Body of pancreas (tissue), 4 donors: ENCODE data around the gene PIK3CB. TPM values are rescaled to one million over a fixed set of nuclear protein-coding genes. Genes with fewer than 3 reads are reported as not detected.

ENCODE experiments used
- ATAC-seq: fragments of 150-250 bp; one replicate; pipeline ENCODE4 v1.9.1; 2016
- DNase-seq, 4 donors: peaks; one replicate each; pipeline ENCODE4 v3.0.0-alpha.2; 2019
- H3K27ac ChIP-seq, 4 donors: fragments of 200-600 bp; sonication (generic); 1 replicate in 3 of 4; 2 replicates in 1 of 4; pipeline versions ENCODE4 v1.5.1 to v1.6.1; 2016 to 2019; ENCODE audit warnings: mild to moderate bottlenecking in 1 of 4, mixed read lengths in 1 of 4, moderate library complexity in 1 of 4
- H3K27me3 ChIP-seq, 2 donors: fragments of 200-600 bp; sonication (generic); one replicate each; pipeline ENCODE4 v1.6.0; 2016; ENCODE audit warnings: mild to moderate bottlenecking in 1 of 2
- H3K36me3 ChIP-seq, 2 donors: fragments of 200-600 bp; sonication (generic); replicated peaks in 1 of 2; 2 replicates each; pipeline ENCODE4 v1.5.1; 2016; ENCODE audit warnings: low read depth in 2 of 2; ENCODE audit not compliant: insufficient read depth in 1 of 2
- H3K4me1 ChIP-seq: fragments of 200-600 bp; sonication (generic); one replicate; pipeline ENCODE4 v1.6.0; 2016
- H3K4me3 ChIP-seq, 2 donors: fragments of 200-600 bp; sonication (generic); 1 replicate in 1 of 2; 2 replicates in 1 of 2; pipeline ENCODE4 v1.5.1; 2016 to 2019
- H3K9me3 ChIP-seq, 3 donors: fragments of 200-600 bp; sonication (generic); 1 replicate in 2 of 3; 2 replicates in 1 of 3; pipeline ENCODE4 v1.5.1; 2016
- POLR2A ChIP-seq, 3 donors: fragments of 450-650 bp; IDR thresholded peaks; one replicate each; pipeline ENCODE4 v1.6.1; 2016; ENCODE audit warnings: antibody characterized with exemption in 3 of 3, mild to moderate bottlenecking in 2 of 3
- WGBS, 2 donors: methylation state at CpG; one replicate each; pipeline ENCODE4 v1.1.5; 2017; 5-methylcytosine and 5-hydroxymethylcytosine counted together
- intact Hi-C: fragments of 100-400 bp; cut with DNase I; formaldehyde crosslinking; loops from one replicate; pipeline ENCODE4 v1.15.1; 2023
- total RNA-seq, 2 donors: library from RNA; depleted of rRNA; stranded (reverse); fragments of >200 nt; gene quantifications; one replicate each; pipeline ENCODE4 v1.1.0, GENCODE V29; 2016
- TF ChIP-seq, protein P1 (sequence below), 7 experiments: fragments of 450-650 bp in 4 of 7; fragments of 200-600 bp in 3 of 7; sonication (generic) in 3 of 7; IDR thresholded peaks; one replicate each; pipeline ENCODE4 v1.5.1; 2016 to 2019; ENCODE audit warnings: antibody characterized with exemption in 7 of 7

Gene PIK3CB
- total RNA-seq, 2 donors from 2014 or later = 40.2 to 50.1 TPM

DNA sequence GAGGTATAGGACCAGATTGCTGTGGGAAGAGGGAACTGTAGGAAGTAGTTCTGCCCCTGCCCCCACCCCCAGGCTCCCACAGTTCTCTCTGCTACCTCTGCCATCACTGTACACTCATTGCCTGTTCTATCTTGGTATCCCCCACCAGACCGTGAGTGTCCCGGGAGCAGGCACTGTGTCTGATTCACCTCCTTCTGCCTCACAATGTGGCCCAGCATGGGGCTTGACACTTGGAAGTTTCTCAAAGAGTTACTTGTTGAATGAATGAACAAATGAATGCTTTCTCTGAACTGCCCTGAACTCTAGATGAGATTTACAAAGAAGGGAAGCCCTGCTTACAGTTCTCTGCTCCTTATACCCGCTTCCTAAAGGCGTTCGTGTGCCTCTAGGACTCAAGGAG, 27.1 kb upstream of the PIK3CB start:
- 86 to 93% methylated on average over 5 of the region's 5 CpGs for WGBS, 2 donors
- Histone ChIP-seq H3K4me3 (no peak overlapping the region), H3K27me3 (no peaks in the 10 kb centered on the region), H3K27ac (peak overlapping the region; percentile 87 to 90 (median 90)), H3K36me3 (no peaks in the 10 kb centered on the region), H3K4me1 (peaks cover 34% of the 10 kb centered on the region), H3K9me3 (no peaks in the 10 kb centered on the region)
- intact Hi-C loops = no loop called here
- DNase-seq (peak in 2 of 4 donors; percentile 13 to 15), ATAC-seq (no peak)
- no peak for TF ChIP-seq POLR2A (IDR thresholded peaks at IDR 0.05)
- TF ChIP-seq, protein P1, sequence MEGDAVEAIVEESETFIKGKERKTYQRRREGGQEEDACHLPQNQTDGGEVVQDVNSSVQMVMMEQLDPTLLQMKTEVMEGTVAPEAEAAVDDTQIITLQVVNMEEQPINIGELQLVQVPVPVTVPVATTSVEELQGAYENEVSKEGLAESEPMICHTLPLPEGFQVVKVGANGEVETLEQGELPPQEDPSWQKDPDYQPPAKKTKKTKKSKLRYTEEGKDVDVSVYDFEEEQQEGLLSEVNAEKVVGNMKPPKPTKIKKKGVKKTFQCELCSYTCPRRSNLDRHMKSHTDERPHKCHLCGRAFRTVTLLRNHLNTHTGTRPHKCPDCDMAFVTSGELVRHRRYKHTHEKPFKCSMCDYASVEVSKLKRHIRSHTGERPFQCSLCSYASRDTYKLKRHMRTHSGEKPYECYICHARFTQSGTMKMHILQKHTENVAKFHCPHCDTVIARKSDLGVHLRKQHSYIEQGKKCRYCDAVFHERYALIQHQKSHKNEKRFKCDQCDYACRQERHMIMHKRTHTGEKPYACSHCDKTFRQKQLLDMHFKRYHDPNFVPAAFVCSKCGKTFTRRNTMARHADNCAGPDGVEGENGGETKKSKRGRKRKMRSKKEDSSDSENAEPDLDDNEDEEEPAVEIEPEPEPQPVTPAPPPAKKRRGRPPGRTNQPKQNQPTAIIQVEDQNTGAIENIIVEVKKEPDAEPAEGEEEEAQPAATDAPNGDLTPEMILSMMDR (IDR thresholded peaks at IDR 0.05) = no peak

DNA sequence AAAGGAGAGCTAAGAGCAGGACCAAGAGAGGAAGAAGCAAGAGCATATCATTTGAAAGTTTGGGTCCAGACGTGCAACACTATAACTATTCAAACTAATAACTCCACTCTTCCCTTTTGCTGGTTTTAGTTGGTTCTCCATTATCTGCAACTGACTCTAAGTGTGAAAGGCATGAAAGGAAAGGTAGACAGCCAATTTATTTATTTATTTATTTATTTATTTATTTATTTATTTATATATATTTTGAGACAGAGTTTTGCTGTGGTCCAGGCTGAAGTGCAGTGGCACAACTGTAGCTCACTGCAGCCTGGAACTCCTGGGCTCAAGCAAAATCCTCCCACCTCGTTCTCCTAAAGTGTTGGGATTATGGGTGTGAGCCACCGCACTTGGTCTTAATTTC, 22.1 kb upstream of the PIK3CB start:
- no peaks in the 10 kb centered on the region for H3K27me3 ChIP-seq
- intact Hi-C loops = no loop called here
- no peak for ATAC-seq
- peaks cover 5% of the 10 kb centered on the region for H3K4me1 ChIP-seq
- H3K27ac ChIP-seq = no peak overlapping the region
- TF ChIP-seq, protein P1 (IDR thresholded peaks at IDR 0.05) = no peak
- TF ChIP-seq POLR2A (IDR thresholded peaks at IDR 0.05) = no peak
- WGBS, 2 donors = 85 to 88% methylated on average over 3 of the region's 3 CpGs
- H3K36me3 ChIP-seq = no peaks in the 10 kb centered on the region
- DNase-seq = no peak
- H3K4me3 ChIP-seq = no peak overlapping the region
- no peaks in the 10 kb centered on the region for H3K9me3 ChIP-seq

DNA sequence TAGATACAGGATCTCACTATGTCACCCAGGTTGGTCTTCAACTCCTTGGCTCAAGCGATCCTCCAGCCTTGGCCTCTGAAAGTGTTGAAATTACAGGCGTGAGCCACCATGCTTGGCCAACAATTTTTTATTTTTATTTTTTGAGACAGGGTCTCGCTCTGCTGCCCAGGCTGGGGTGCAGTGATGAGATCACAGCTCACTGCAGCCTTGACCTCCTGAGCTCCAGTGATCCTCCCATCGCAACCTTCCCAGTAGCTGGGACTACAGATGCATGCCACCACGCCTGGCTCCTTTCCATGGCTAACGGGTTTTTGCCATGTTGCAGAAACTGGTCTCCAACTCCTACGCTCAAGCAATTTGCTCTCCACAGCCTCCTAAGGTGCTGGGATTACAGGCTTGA, 20.2 kb upstream of the PIK3CB start:
- no peak for TF ChIP-seq POLR2A (IDR thresholded peaks at IDR 0.05)
- TF ChIP-seq, protein P1 (IDR thresholded peaks at IDR 0.05) = no peak
- intact Hi-C loops = no loop called here
- 96 to 97% methylated on average over 7 of the region's 7 CpGs for WGBS, 2 donors

DNA sequence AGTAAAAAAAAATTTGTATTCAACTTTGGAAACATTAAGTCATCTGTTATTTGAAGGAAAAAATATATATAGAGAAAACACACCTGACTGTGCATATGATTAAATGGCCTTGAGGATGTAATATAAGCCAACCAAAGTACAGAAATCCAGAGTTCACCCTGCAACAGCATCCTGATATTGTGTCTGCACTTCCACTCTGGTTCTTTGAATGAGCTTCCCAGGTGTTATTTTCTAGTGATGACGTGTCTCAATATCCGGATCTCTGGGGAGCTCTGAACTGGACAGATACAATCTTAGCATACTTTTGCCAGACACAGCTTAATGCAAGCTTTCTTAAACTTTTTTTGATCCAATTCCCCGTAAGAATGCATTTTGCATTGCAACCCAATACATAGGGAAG, 19.5 kb upstream of the PIK3CB start:
- no peak overlapping the region for H3K4me3 ChIP-seq
- H3K27me3 ChIP-seq = no peaks in the 10 kb centered on the region
- DNase-seq (no peak), ATAC-seq (no peak)
- H3K36me3 ChIP-seq = no peaks in the 10 kb centered on the region
- intact Hi-C loops = no loop called here
- H3K27ac ChIP-seq = no peak overlapping the region
- TF ChIP-seq, protein P1 (IDR thresholded peaks at IDR 0.05) = no peak
- no peak for TF ChIP-seq POLR2A (IDR thresholded peaks at IDR 0.05)
- no peaks in the 10 kb centered on the region for H3K9me3 ChIP-seq
- no peaks in the 10 kb centered on the region for H3K4me1 ChIP-seq
- WGBS, 2 donors = 76 to 81% methylated on average over 3 of the region's 3 CpGs

More for the DNA sequence above, 20.2 kb upstream of the PIK3CB start:
- ATAC-seq (no peak), DNase-seq (no peak)
- Histone ChIP-seq H3K4me1 (no peaks in the 10 kb centered on the region), H3K27ac (no peak overlapping the region), H3K4me3 (no peak overlapping the region), H3K27me3 (no peaks in the 10 kb centered on the region), H3K9me3 (no peaks in the 10 kb centered on the region), H3K36me3 (no peaks in the 10 kb centered on the region)

DNA sequence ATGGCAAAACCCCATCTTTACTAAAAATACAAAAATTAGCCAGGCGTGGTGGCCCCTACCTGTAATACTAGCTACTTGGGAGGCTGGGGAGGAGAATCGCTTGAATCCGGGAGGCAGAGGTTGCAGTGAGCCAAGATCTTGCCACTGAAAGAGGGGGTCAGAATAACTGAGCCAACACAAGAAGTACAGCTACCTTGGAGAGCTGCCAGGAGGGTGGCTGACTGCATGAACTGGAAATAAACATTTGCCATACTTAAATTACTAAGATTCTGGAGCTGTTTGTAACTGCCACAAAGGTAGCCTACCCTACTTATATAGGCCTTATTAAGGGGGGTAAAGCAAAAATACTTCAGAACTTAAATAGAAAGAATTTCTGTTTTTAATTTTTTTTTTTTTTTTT, 15.4 kb upstream of the PIK3CB start:
- Histone ChIP-seq H3K27ac (no peak overlapping the region), H3K27me3 (no peaks in the 10 kb centered on the region), H3K9me3 (no peaks in the 10 kb centered on the region), H3K36me3 (no peaks in the 10 kb centered on the region), H3K4me3 (no peak overlapping the region), H3K4me1 (no peaks in the 10 kb centered on the region)
- WGBS, 2 donors = 69 to 77% methylated on average over 3 of the region's 3 CpGs
- TF ChIP-seq POLR2A (IDR thresholded peaks at IDR 0.05) = no peak
- TF ChIP-seq, protein P1 (IDR thresholded peaks at IDR 0.05) = no peak
- intact Hi-C loops = no loop called here
- DNase-seq (peak in 3 of 4 donors; percentile 28 to 56 (median 55)), ATAC-seq (no peak)
